HG03378 (cell line): Measurements from ENCODE around the gene HEXA.

Experiments
- ATAC-seq: cut with Tn5 transposase; IDR thresholded peaks from one replicate; pipeline ENCODE4 v1.9.1; 2021; ENCODE audit warnings: mild to moderate bottlenecking, moderate library complexity; ENCODE audit not compliant: unreplicated experiment

The HEXA gene

GRCh38 chr15:72377331-72377730, 1.5 kb upstream of the HEXA start:
- no peak for ATAC-seq

- peak; percentile 42 for ATAC-seq
Observed at GRCh38 chr15:72375501-72375845, 341 bp downstream of the HEXA start.

GRCh38 chr15:72372361-72372760, 3.5 kb downstream of the HEXA start:
- no peak for ATAC-seq

GRCh38 chr15:72369964-72370363, 5.8 kb downstream of the HEXA start:
- no peak for ATAC-seq

- no peak for ATAC-seq
Observed at GRCh38 chr15:72368899-72369298, 6.9 kb downstream of the HEXA start.

GRCh38 chr15:72368325-72368724, 7.5 kb downstream of the HEXA start:
- ATAC-seq: no peak

- ATAC-seq: peak; percentile 84
Observed at GRCh38 chr15:72365844-72366243, 10.0 kb downstream of the HEXA start.

- ATAC-seq: no peak
Observed at GRCh38 chr15:72361176-72361575, 14.6 kb downstream of the HEXA start.

GRCh38 chr15:72358650-72359171, 17.1 kb downstream of the HEXA start:
- no peak for ATAC-seq

- no peak for ATAC-seq
Observed at GRCh38 chr15:72358121-72358520, 17.7 kb downstream of the HEXA start.

GRCh38 chr15:72354496-72354895, 21.3 kb downstream of the HEXA start:
- no peak for ATAC-seq

- ATAC-seq: no peak
Observed at GRCh38 chr15:72353266-72353665, 22.5 kb downstream of the HEXA start.

GRCh38 chr15:72345806-72346205, 30.0 kb downstream of the HEXA start:
- no peak for ATAC-seq

GRCh38 chr15:72345280-72345679, 30.5 kb downstream of the HEXA start:
- ATAC-seq: no peak

GRCh38 chr15:72344602-72345001, 31.2 kb downstream of the HEXA start:
- ATAC-seq: no peak

GRCh38 chr15:72342385-72342784, 33.4 kb downstream of the HEXA start:
- ATAC-seq: no peak

- ATAC-seq: no peak
Observed at GRCh38 chr15:72341361-72341760, 34.5 kb downstream of the HEXA start.

- no peak for ATAC-seq
Observed at GRCh38 chr15:72340366-72340765, 35.4 kb downstream of the HEXA start.

GRCh38 chr15:72339777-72340177, 36.0 kb downstream of the HEXA start:
- ATAC-seq: no peak

- no peak for ATAC-seq
Observed at GRCh38 chr15:72338617-72339321, 37.0 kb downstream of the HEXA start.

GRCh38 chr15:72338148-72338547, 37.7 kb downstream of the HEXA start:
- no peak for ATAC-seq

- ATAC-seq: no peak
Observed at GRCh38 chr15:72334842-72335241, 41.0 kb downstream of the HEXA start.

GRCh38 chr15:72331021-72331420, 44.8 kb downstream of the HEXA start:
- ATAC-seq: no peak
